ENCODE results near the gene ZNRF1. TPM values are rescaled to one million over a fixed set of nuclear protein-coding genes. Genes with fewer than 3 reads are reported as not detected.

The ZNRF1 gene
- total and polyA plus RNA-seq, 10 of the 15 experiments (the other 5 are each of a cell fraction or from before 2014, with no cell fraction given) = 5.8 to 25.9 (median 14.3) TPM

DNA sequence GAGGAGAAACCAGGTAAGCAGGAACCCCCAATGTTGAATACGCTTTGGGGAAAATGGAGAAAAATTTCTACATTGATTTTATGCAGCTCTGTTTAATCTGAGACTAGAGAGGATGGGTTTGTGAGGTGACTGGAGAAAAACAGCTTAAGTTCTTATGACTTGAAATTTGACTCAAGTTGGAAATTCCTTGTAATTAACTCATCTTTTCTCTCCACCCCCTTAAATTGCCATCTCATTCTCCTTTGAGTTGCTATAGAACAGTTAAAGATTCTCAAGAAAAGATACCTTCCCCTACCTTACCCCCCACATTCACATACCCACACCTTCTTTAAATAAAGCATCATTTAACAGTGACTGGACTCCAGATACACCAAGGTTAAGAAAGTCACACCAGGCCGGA lies 24.2 kb downstream of the ZNRF1 start:
- ChIA-PET CTCF (no interaction called here), RAD21 (ENCODE audit: unreplicated experiment) (no interaction called here), POLR2A (no interaction called here), SMC1A (ENCODE audit: uncharacterized antibody, unreplicated experiment) (interaction anchor here (0.8 to 1.2 kb wide), 4 partner anchors 8 to 20 kb away, joined by 3 read pairs; no protein-coding TSS in a partner anchor)
- intact Hi-C loops (cut with micrococcal nuclease; ENCODE audit: unreplicated experiment) = no loop called here
- no TSS peak for BruUV-seq (replicated peaks)
- 100% methylated on average over 2 of the region's 2 CpGs for WGBS (ENCODE audit: insufficient coverage, insufficient replicate concordance, low lambda C conversion rate, missing lambda C conversion rate)
- no peaks in the 10 kb centered on the region for H3K27me3 ChIP-seq (replicated peaks in 1 of 2; ENCODE audit: control insufficient read depth in 2 of 2, insufficient read depth in 2 of 2, low read length in 1 of 2)
- H3K79me2 ChIP-seq (ENCODE audit: control insufficient read depth, insufficient read depth, low read length) = peaks cover 10% of the 10 kb centered on the region
- no peaks in the 10 kb centered on the region for H4K20me1 ChIP-seq (ENCODE audit: control insufficient read depth, insufficient read depth)
- no peak overlapping the region for H3K9ac ChIP-seq (ENCODE audit: control insufficient read depth, insufficient read depth, low read length)
- DNase-seq (ENCODE audit: low read depth, low spot score) (no peak), FAIRE-seq (no peak), ATAC-seq (no peak)
- no peak overlapping the region for H2AFZ ChIP-seq (ENCODE audit: control insufficient read depth, low read depth, low read length)
- peaks cover 17% of the 10 kb centered on the region for H3K4me1 ChIP-seq (ENCODE audit: control insufficient read depth, insufficient read depth, low read length)
- no peak overlapping the region for H3K27ac ChIP-seq (ENCODE audit: control insufficient read depth, insufficient read depth)
- no peaks in the 10 kb centered on the region for H3K36me3 ChIP-seq (ENCODE audit: control insufficient read depth in 2 of 2, insufficient read depth in 2 of 2, low read length in 1 of 2)
- in situ Hi-C loops (cut with MboI) = no loop called here
- H3K4me3 ChIP-seq = no peak overlapping the region
- no peak overlapping the region for H3K4me2 ChIP-seq (ENCODE audit: control insufficient read depth, insufficient read depth)
- H3K9me3 ChIP-seq (replicated peaks; ENCODE audit: control insufficient read depth, insufficient read depth, low read length) = peaks cover 9% of the 10 kb centered on the region; the same call in 2 of the 3 replicates
- TF ChIP-seq BACH1 (IDR thresholded peaks at IDR 0.05; ENCODE audit: borderline replicate concordance) = no peak
- no peak for TF ChIP-seq ZBED1 (IDR thresholded peaks at IDR 0.05; ENCODE audit: borderline replicate concordance)
- no peak for TF ChIP-seq CHD1 (IDR thresholded peaks at IDR 0.05; ENCODE audit: low read depth, low read length)
- TF ChIP-seq E2F8 (IDR thresholded peaks at IDR 0.05; ENCODE audit: low read depth, partially characterized antibody) = no peak
- TF ChIP-seq FOS (IDR thresholded peaks at IDR 0.05; ENCODE audit: borderline replicate concordance, extremely low read depth, insufficient read length) = no peak
- TF ChIP-seq BRCA1 (IDR thresholded peaks at IDR 0.05; ENCODE audit: low read depth, low read length) = no peak
- TF ChIP-seq SIX5 (IDR thresholded peaks at IDR 0.05; ENCODE audit: low read depth, low read length, severe bottlenecking) = no peak
- TF ChIP-seq RUNX3 (IDR thresholded peaks at IDR 0.05; ENCODE audit: low read length) = no peak
- TF ChIP-seq NR2C1 (IDR thresholded peaks at IDR 0.05) = no peak
- no peak for TF ChIP-seq MYB (IDR thresholded peaks at IDR 0.05; ENCODE audit: borderline replicate concordance, low read depth, low read length)
- TF ChIP-seq LARP7 (IDR thresholded peaks at IDR 0.05) = no peak
- no peak for TF ChIP-seq KDM1A (IDR thresholded peaks at IDR 0.05; ENCODE audit: borderline replicate concordance)
- TF ChIP-seq CBFB (IDR thresholded peaks at IDR 0.05; ENCODE audit: low read depth) = no peak
- TF ChIP-seq, protein P1, sequence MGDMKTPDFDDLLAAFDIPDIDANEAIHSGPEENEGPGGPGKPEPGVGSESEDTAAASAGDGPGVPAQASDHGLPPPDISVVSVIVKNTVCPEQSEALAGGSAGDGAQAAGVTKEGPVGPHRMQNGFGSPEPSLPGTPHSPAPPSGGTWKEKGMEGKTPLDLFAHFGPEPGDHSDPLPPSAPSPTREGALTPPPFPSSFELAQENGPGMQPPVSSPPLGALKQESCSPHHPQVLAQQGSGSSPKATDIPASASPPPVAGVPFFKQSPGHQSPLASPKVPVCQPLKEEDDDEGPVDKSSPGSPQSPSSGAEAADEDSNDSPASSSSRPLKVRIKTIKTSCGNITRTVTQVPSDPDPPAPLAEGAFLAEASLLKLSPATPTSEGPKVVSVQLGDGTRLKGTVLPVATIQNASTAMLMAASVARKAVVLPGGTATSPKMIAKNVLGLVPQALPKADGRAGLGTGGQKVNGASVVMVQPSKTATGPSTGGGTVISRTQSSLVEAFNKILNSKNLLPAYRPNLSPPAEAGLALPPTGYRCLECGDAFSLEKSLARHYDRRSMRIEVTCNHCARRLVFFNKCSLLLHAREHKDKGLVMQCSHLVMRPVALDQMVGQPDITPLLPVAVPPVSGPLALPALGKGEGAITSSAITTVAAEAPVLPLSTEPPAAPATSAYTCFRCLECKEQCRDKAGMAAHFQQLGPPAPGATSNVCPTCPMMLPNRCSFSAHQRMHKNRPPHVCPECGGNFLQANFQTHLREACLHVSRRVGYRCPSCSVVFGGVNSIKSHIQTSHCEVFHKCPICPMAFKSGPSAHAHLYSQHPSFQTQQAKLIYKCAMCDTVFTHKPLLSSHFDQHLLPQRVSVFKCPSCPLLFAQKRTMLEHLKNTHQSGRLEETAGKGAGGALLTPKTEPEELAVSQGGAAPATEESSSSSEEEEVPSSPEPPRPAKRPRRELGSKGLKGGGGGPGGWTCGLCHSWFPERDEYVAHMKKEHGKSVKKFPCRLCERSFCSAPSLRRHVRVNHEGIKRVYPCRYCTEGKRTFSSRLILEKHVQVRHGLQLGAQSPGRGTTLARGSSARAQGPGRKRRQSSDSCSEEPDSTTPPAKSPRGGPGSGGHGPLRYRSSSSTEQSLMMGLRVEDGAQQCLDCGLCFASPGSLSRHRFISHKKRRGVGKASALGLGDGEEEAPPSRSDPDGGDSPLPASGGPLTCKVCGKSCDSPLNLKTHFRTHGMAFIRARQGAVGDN (IDR thresholded peaks at IDR 0.05) = no peak
- no peak for TF ChIP-seq PRDM15 (CRISPR knock-in tag; IDR thresholded peaks at IDR 0.05)

All from GM12878 (cell line).